Sigmoid colon (tissue), 4 donors: ENCODE results near the gene NFATC1.

Experiments used
- EP300 ChIP-seq, 4 donors: sonication (generic); formaldehyde crosslinking; IDR thresholded peaks; one replicate each; pipeline ENCODE4 v1.6.1; 2017; ENCODE audit warnings: antibody characterized with exemption in 4 of 4
- POLR2A ChIP-seq, 2 donors: fragments of 450-650 bp; IDR thresholded peaks; one replicate each; pipeline ENCODE4 v1.6.1; 2016; ENCODE audit warnings: antibody characterized with exemption in 2 of 2, mild to moderate bottlenecking in 2 of 2, moderate library complexity in 2 of 2
- TF ChIP-seq, protein P1 (sequence below), 4 experiments: fragments of 450-650 bp in 3 of 4; fragments of 200-600 bp in 1 of 4; IDR thresholded peaks; one replicate each; pipeline ENCODE4 v1.5.1; 2016 to 2019; ENCODE audit warnings: antibody characterized with exemption in 4 of 4, mild to moderate bottlenecking in 3 of 4, moderate library complexity in 2 of 4

DNA sequence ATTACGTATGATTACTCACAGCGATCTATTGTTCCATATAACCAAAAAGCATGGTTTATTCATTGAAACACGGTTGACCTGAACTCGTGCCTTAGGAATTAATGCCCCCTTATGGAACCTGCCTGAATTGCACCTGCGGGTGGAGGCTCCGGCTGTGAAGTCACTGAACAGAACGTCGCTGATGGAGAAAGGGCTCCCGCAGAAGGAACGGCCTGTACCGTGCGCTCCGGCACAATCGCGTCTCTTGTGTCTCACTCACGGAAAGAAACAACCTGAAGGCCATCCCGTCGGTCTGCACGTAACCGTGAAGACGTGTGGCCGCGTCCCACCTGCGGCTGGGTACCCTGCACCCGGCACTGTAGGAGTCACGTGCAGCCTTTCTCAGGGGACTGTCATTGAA, 133.1 kb downstream of the NFATC1 start:
- no peak for TF ChIP-seq POLR2A (IDR thresholded peaks at IDR 0.05)
- TF ChIP-seq, protein P1, sequence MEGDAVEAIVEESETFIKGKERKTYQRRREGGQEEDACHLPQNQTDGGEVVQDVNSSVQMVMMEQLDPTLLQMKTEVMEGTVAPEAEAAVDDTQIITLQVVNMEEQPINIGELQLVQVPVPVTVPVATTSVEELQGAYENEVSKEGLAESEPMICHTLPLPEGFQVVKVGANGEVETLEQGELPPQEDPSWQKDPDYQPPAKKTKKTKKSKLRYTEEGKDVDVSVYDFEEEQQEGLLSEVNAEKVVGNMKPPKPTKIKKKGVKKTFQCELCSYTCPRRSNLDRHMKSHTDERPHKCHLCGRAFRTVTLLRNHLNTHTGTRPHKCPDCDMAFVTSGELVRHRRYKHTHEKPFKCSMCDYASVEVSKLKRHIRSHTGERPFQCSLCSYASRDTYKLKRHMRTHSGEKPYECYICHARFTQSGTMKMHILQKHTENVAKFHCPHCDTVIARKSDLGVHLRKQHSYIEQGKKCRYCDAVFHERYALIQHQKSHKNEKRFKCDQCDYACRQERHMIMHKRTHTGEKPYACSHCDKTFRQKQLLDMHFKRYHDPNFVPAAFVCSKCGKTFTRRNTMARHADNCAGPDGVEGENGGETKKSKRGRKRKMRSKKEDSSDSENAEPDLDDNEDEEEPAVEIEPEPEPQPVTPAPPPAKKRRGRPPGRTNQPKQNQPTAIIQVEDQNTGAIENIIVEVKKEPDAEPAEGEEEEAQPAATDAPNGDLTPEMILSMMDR (IDR thresholded peaks at IDR 0.05) = peak; percentile 85 to 97 (median 89)
- TF ChIP-seq EP300 (IDR thresholded peaks at IDR 0.05) = no peak
